Thymus (tissue), 11 donors: ENCODE measurements around the gene SMCO3. TPM values are rescaled to one million over a fixed set of nuclear protein-coding genes. Genes with fewer than 3 reads are reported as not detected.

Source experiments
- DNase-seq, 9 donors: peaks; one replicate each; pipeline ENCODE4 v3.0.0-alpha.2; 2013; ENCODE audit warnings: low spot score in 9 of 9, low read depth in 6 of 9, missing footprints in 1 of 9
- H3K27ac ChIP-seq, 2 donors: one replicate each; pipeline ENCODE4 v1.5.1; 2013; ENCODE audit warnings: control low read depth in 1 of 2, low read depth in 1 of 2, low read length in 1 of 2, mild to moderate bottlenecking in 1 of 2, moderate library complexity in 1 of 2
- H3K27me3 ChIP-seq, 2 donors: one replicate each; pipeline ENCODE4 v1.5.1; 2013; ENCODE audit warnings: low read length in 1 of 2; ENCODE audit not compliant: control insufficient read depth in 2 of 2, insufficient read depth in 1 of 2
- H3K36me3 ChIP-seq, 2 donors: one replicate each; pipeline ENCODE4 v1.5.1; 2013; ENCODE audit warnings: low read length in 1 of 2, mild to moderate bottlenecking in 1 of 2, moderate library complexity in 1 of 2; ENCODE audit not compliant: control insufficient read depth in 2 of 2, insufficient read depth in 2 of 2
- H3K4me1 ChIP-seq, 2 donors: one replicate each; pipeline ENCODE4 v1.5.1; 2013; ENCODE audit warnings: low read length in 2 of 2; ENCODE audit not compliant: control insufficient read depth in 2 of 2, insufficient read depth in 2 of 2
- H3K4me3 ChIP-seq, 2 donors: one replicate each; pipeline ENCODE4 v1.5.1; 2013; ENCODE audit warnings: low read length in 2 of 2, control low read depth in 1 of 2, mild to moderate bottlenecking in 1 of 2
- H3K9me3 ChIP-seq, 2 donors: one replicate each; pipeline ENCODE4 v1.5.1; 2013; ENCODE audit warnings: low read length in 1 of 2, mild to moderate bottlenecking in 1 of 2; ENCODE audit not compliant: control insufficient read depth in 2 of 2, insufficient read depth in 1 of 2
- WGBS: extraction: QIAGEN DNeasy Blood & Tissue Kit; methylation state at CpG from one replicate; pipeline ENCODE4 v1.1.7; 2013; 5-methylcytosine and 5-hydroxymethylcytosine counted together
- polyA plus RNA-seq: library from polyadenylated mRNA; stranded (reverse); fragments of 200-250 nt; gene quantifications from one replicate; pipeline ENCODE4 v1.2.3, GENCODE V29; 2013
- total RNA-seq: library from RNA; stranded (reverse); fragments of 120-200 nt; gene quantifications from one replicate; pipeline ENCODE4 v1.2.4, GENCODE V29; 2013
- donor health status: healthy.

SMCO3 gene
- total and polyA plus RNA-seq, 2 donors: 0.05 to 0.09 TPM

GRCh38 chr12:14810167-14810952 is 3.6 kb downstream of the SMCO3 start:
- no peak for DNase-seq
- Histone ChIP-seq H3K27me3 (no peaks in the 10 kb centered on the region), H3K4me1 (no peaks in the 10 kb centered on the region), H3K4me3 (no peak overlapping the region), H3K9me3 (no peaks in the 10 kb centered on the region), H3K27ac (no peak overlapping the region), H3K36me3 (no peaks in the 10 kb centered on the region)
- 98% methylated on average over 5 of the region's 5 CpGs for WGBS

- H3K4me3 ChIP-seq: peak overlapping the region; percentile 69 to 90
Observed at GRCh38 chr12:14803830-14804160, 10.2 kb downstream of the SMCO3 start.

GRCh38 chr12:14803011-14803829 is 10.8 kb downstream of the SMCO3 start, which contains the start of the genes C12orf60 and WBP11:
Gene C12orf60 (plus strand): TSS chr12:14803670. CDS start chr12:14822936, 19,266 bp downstream.
Gene WBP11 (minus strand): TSS chr12:14803478. CDS start chr12:14801383, 2,095 bp downstream.
- H3K9me3 ChIP-seq: no peaks in the 10 kb centered on the region
- H3K4me3 ChIP-seq: peak within 1 kb of the TSS; percentile 69 to 90
- peaks cover 5 to 6% of the 10 kb centered on the region in 2 donors for H3K4me1 ChIP-seq
- DNase-seq: peak; percentile 84 to 98 (median 94)
- H3K27ac ChIP-seq: peak within 1 kb of the TSS; percentile 83 to 94
- H3K36me3 ChIP-seq: peaks cover 4 to 11% of the 10 kb centered on the region in 2 donors
- WGBS: under 1% methylated on average over 50 of the region's 50 CpGs
- H3K27me3 ChIP-seq: no peaks in the 10 kb centered on the region

More at GRCh38 chr12:14803830-14804160, 10.2 kb downstream of the SMCO3 start:
- H3K27ac ChIP-seq: peak overlapping the region; percentile 64 to 83
- H3K36me3 ChIP-seq: peaks cover 4 to 6% of the 10 kb centered on the region in 2 donors
- H3K27me3 ChIP-seq: no peaks in the 10 kb centered on the region
- no peaks in the 10 kb centered on the region for H3K9me3 ChIP-seq
- no peak for DNase-seq
- WGBS: under 1% methylated on average over 12 of the region's 12 CpGs
- H3K4me1 ChIP-seq: peaks cover 5 to 6% of the 10 kb centered on the region in 2 donors

- H3K27ac ChIP-seq: peak overlapping the region; percentile 83 to 94
- no peaks in the 10 kb centered on the region for H3K27me3 ChIP-seq
- DNase-seq: peak in 5 of 9 donors; percentile 9 to 56 (median 33)
- H3K36me3 ChIP-seq: peaks cover 4 to 14% of the 10 kb centered on the region in 2 donors
- no peaks in the 10 kb centered on the region for H3K9me3 ChIP-seq
- peak overlapping the region; percentile 69 to 90 for H3K4me3 ChIP-seq
- under 1% methylated on average over 7 of the region's 7 CpGs for WGBS
- peaks cover 5 to 6% of the 10 kb centered on the region in 2 donors for H3K4me1 ChIP-seq
Observed at GRCh38 chr12:14802721-14803010, 11.3 kb downstream of the SMCO3 start.

DNA sequence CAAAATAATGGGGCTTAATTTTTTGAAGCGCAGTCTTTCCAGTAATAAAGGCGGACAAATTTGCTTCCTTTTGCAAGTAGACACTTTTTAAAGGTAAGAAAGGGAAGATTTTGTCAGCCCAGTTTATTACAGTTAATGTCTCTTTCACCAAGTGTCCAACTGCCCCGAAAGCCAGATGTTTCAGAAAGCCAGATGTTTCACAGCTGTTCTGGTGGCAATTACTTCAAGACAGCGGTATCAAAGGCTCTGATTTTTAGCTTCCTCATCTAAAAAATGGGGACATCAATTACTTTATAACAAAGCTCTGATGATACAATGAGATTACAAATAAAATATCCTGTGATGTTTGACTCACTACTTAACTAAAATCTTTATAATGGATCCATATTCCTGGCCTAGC is 11.7 kb downstream of the SMCO3 start:
- H3K9me3 ChIP-seq: no peaks in the 10 kb centered on the region
- peaks cover 5 to 6% of the 10 kb centered on the region in 2 donors for H3K4me1 ChIP-seq
- peaks cover 6 to 19% of the 10 kb centered on the region in 2 donors for H3K36me3 ChIP-seq
- peak in 2 of 9 donors; percentile 5 to 11 for DNase-seq
- H3K27ac ChIP-seq: no peak overlapping the region
- H3K27me3 ChIP-seq: no peaks in the 10 kb centered on the region
- WGBS: 90% methylated on average over 4 of the region's 4 CpGs
- peak overlapping the region; percentile 69 to 90 for H3K4me3 ChIP-seq

GRCh38 chr12:14795028-14795448 is 18.9 kb downstream of the SMCO3 start:
- peaks cover 26 to 71% of the 10 kb centered on the region in 2 donors for H3K36me3 ChIP-seq
- 93% methylated on average over 4 of the region's 4 CpGs for WGBS

GRCh38 chr12:14785568-14785967 is 28.4 kb downstream of the SMCO3 start:
- Histone ChIP-seq H3K4me3 (no peak overlapping the region), H3K27me3 (no peaks in the 10 kb centered on the region), H3K36me3 (peaks cover 27 to 46% of the 10 kb centered on the region in 2 donors), H3K27ac (no peak overlapping the region), H3K9me3 (no peaks in the 10 kb centered on the region), H3K4me1 (no peaks in the 10 kb centered on the region)
- no peak for DNase-seq
- 99% methylated on average over 3 of the region's 3 CpGs for WGBS

More at GRCh38 chr12:14795028-14795448, 18.9 kb downstream of the SMCO3 start:
- H3K4me1 ChIP-seq: no peaks in the 10 kb centered on the region
- no peak for DNase-seq
- no peaks in the 10 kb centered on the region for H3K9me3 ChIP-seq
- H3K27me3 ChIP-seq: no peaks in the 10 kb centered on the region
- H3K27ac ChIP-seq: no peak overlapping the region
- H3K4me3 ChIP-seq: no peak overlapping the region

DNA sequence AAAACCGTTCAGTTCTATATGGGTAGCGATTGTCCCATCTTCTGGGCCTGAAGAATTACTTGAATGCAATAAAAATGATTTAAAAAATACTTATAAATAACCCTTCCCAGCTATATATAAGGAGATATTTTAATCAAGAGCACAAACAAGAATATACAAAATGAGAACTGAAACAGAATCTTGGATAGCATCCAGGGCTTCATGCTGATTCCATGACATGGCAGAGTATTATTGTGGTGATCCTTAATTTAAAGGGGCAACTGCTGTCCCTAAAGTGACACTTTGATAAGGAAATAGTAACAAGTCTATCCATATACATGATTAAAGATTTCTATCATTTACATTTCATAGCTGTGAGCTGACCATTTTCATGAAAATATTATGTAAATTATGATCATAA is 29.5 kb downstream of the SMCO3 start:
- 98% methylated on average over 2 of the region's 2 CpGs for WGBS
- no peak overlapping the region for H3K27ac ChIP-seq
- H3K36me3 ChIP-seq: peaks cover 22 to 35% of the 10 kb centered on the region in 2 donors
- H3K27me3 ChIP-seq: no peaks in the 10 kb centered on the region
- no peaks in the 10 kb centered on the region for H3K4me1 ChIP-seq
- no peak for DNase-seq
- no peak overlapping the region for H3K4me3 ChIP-seq
- H3K9me3 ChIP-seq: no peaks in the 10 kb centered on the region

DNA sequence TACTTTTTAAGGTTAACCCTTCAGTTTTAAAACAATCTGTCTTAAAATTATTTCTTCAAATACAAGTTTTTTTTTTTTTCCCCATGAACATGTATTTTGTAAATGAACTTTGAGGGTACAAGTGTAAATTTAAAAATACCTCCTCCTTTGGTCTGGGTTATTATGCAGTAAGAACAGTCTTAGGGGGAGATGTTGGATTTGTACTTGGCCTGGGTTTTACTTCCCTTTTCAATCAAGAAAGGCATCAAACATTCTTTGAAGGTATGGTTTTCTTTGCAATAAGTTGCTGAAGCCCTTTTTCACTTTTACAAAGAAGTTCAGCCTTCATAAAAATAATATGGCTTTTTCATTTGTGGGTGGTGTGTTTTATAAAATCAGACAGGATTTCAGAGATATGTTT is 31.2 kb downstream of the SMCO3 start:
- H3K9me3 ChIP-seq: no peaks in the 10 kb centered on the region
- no peaks in the 10 kb centered on the region for H3K27me3 ChIP-seq
- DNase-seq: no peak
- peaks cover 12 to 20% of the 10 kb centered on the region in 2 donors for H3K36me3 ChIP-seq
- no peaks in the 10 kb centered on the region for H3K4me1 ChIP-seq
- no peak overlapping the region for H3K27ac ChIP-seq
- no peak overlapping the region for H3K4me3 ChIP-seq
